Measurements from ENCODE around the gene RBMS2.

DNA sequence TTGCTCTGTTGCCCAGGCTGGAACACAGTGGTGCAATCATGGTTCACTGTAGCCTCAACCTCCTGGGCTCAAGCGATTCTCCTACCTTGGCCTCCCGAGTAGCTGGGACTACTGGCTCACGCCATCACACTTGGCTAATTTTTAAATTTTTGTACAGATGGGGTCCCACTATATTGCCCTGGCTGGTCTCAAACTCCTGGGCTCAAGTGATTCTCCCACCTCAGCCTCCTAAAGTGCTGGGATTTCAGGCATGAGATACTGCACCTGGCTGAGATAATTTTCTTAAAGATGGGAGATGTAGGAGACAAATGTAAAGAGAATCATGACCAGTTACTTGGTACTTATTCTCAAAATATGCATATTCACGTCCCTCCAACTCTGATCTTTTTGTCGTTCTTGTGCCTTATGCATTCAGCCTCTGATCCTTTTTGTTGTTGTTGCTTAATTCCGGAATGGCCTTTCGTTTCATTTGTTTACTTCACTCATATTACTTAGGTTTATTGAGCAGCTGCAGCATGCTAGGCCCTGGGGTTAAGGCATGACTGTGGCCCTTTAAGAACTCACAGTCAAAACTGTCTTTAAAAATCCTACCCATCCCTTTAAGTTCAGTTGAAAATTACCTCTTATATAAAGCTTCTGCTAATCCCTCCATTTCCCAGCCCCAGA is 8.9 kb downstream of the RBMS2 start:
- TF ChIP-seq, protein P1, sequence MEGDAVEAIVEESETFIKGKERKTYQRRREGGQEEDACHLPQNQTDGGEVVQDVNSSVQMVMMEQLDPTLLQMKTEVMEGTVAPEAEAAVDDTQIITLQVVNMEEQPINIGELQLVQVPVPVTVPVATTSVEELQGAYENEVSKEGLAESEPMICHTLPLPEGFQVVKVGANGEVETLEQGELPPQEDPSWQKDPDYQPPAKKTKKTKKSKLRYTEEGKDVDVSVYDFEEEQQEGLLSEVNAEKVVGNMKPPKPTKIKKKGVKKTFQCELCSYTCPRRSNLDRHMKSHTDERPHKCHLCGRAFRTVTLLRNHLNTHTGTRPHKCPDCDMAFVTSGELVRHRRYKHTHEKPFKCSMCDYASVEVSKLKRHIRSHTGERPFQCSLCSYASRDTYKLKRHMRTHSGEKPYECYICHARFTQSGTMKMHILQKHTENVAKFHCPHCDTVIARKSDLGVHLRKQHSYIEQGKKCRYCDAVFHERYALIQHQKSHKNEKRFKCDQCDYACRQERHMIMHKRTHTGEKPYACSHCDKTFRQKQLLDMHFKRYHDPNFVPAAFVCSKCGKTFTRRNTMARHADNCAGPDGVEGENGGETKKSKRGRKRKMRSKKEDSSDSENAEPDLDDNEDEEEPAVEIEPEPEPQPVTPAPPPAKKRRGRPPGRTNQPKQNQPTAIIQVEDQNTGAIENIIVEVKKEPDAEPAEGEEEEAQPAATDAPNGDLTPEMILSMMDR (optimal IDR thresholded peaks at IDR 0.05 in 1 of 3, IDR thresholded peaks at IDR 0.05 in 1 of 3, conservative IDR thresholded peaks at IDR 0.05 in 1 of 3; ENCODE audit: extremely low read depth in 1 of 3, insufficient read depth in 2 of 3, low read length in 3 of 3), result no peak
- no peak for TF ChIP-seq EZH2 (IDR thresholded peaks at IDR 0.05; ENCODE audit: low read length)
